CD4-positive, alpha-beta T cell (primary cell): ENCODE measurements around the gene PPFIBP2. TPM values are rescaled to one million over a fixed set of nuclear protein-coding genes. Genes with fewer than 3 reads are reported as not detected.

Source experiments
- ATAC-seq: fragments of 200-7000 bp; cut with Tn5 transposase; one replicate; pipeline ENCODE4 v1.10.0; 2022; ENCODE audit warnings: mild to moderate bottlenecking; ENCODE audit not compliant: poor library complexity
- CTCF ChIA-PET: fragments of 350-600 bp; sonication (Branson Sonifier 250); formaldehyde crosslinking; loops from one replicate; lab custom pipeline; 2021; ENCODE audit warnings: antibody characterized with exemption, inconsistent platforms; lab: Charles Lee
- POLR2A ChIA-PET: fragments of 350-600 bp; sonication (Branson Sonifier 250); formaldehyde crosslinking; loops from one replicate; lab custom pipeline; 2021; ENCODE audit warnings: antibody characterized with exemption, inconsistent platforms; lab: Charles Lee
- DNase-seq, 14 experiments: peaks; one replicate each; pipeline ENCODE4 v3.0.0-alpha.2; 2013 to 2020; ENCODE audit warnings: mixed read lengths in 2 of 14
- H3K27ac ChIP-seq, 2 donors: one replicate each; pipeline versions ENCODE4 v1.5.1 to v1.7.0; 2013; ENCODE audit warnings: low read length in 2 of 2, low read depth in 1 of 2, mild to moderate bottlenecking in 1 of 2
- H3K27me3 ChIP-seq, 2 experiments: 1 replicate in 1 of 2; 2 replicates in 1 of 2; pipeline versions ENCODE4 v1.6.1 to v1.7.0; 2013; ENCODE audit warnings: low read length in 2 of 2, control low read depth in 1 of 2, mild to moderate bottlenecking in 1 of 2, moderate library complexity in 1 of 2; ENCODE audit not compliant: insufficient read depth in 2 of 2, control insufficient read depth in 1 of 2
- H3K36me3 ChIP-seq: one replicate; pipeline ENCODE4 v1.6.1; 2013; ENCODE audit warnings: low read length, control low read depth; ENCODE audit not compliant: insufficient read depth
- H3K4me1 ChIP-seq: one replicate; pipeline ENCODE4 v1.6.1; 2013; ENCODE audit warnings: low read length, control low read depth; ENCODE audit not compliant: insufficient read depth
- H3K4me3 ChIP-seq: one replicate; pipeline ENCODE4 v1.5.1; 2013; ENCODE audit warnings: mild to moderate bottlenecking, low read length, moderate library complexity
- H3K9me3 ChIP-seq, 2 experiments: 1 replicate in 1 of 2; 2 replicates in 1 of 2; pipeline versions ENCODE4 v1.6.1 to v1.7.0; 2013; ENCODE audit warnings: low read length in 2 of 2, mild to moderate bottlenecking in 2 of 2, control low read depth in 1 of 2, moderate library complexity in 1 of 2; ENCODE audit not compliant: control insufficient read depth in 1 of 2, insufficient read depth in 1 of 2
- H3K27ac Mint-ChIP-seq: one replicate; pipeline ENCODE4 v1.8.0; 2020; ENCODE audit warnings: mixed read lengths
- H3K27me3 Mint-ChIP-seq: one replicate; pipeline ENCODE4 v1.8.0; 2021; ENCODE audit warnings: mixed read lengths
- H3K36me3 Mint-ChIP-seq: one replicate; pipeline ENCODE4 v1.8.0; 2021; ENCODE audit warnings: low read depth, mixed read lengths
- H3K4me1 Mint-ChIP-seq: one replicate; pipeline ENCODE4 v1.8.0; 2021; ENCODE audit warnings: low read depth, mixed read lengths
- H3K4me3 Mint-ChIP-seq: one replicate; pipeline ENCODE4 v1.8.0; 2020; ENCODE audit warnings: mild to moderate bottlenecking, mixed read lengths
- H3K9me3 Mint-ChIP-seq: one replicate; pipeline ENCODE4 v1.8.0; 2020; ENCODE audit warnings: mixed read lengths
- intact Hi-C, 2 experiments: fragments of 100-400 bp; cut with DNase I in 1 of 2; cut with micrococcal nuclease in 1 of 2; formaldehyde crosslinking; loops; one replicate each; pipeline versions ENCODE4 v1.15.1 to v1.9.0; 2023 to 2025; cut with DNase I, micrococcal nuclease
- total RNA-seq, 174 experiments: library from RNA in 2 of 174; stranded (reverse) in 2 of 174; gene quantifications; one replicate each; pipeline ENCODE4 v1.2.3 and lab custom pipeline; 2021 to 2026
- TF ChIP-seq, protein P1 (sequence below): fragments of 200-600 bp; IDR thresholded peaks from one replicate; pipeline ENCODE4 v1.8.0; 2022; ENCODE audit warnings: antibody characterized with exemption, mild to moderate bottlenecking

PPFIBP2 gene
- total RNA-seq, 2 experiments from 2014 or later: 27.0 to 35.9 TPM

DNA sequence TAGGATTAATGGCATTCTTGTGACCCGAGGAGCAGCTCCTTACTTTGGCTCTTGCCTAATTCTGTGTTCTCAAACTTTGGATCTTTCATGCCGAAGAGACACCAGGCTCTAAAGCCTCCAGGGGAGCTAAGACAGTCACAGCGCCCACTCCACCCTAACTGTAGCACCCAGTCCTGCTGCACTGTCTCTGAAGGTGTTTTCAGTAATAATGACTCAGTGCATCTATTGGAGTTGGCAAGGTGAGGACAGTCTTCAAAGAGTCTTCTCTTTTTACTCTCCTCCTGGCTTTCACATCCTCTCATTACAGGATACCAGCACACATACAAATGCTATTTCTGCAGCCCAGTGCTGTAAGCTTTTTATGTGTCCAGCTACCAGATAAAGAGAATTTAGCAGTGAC lies 69.4 kb downstream of the PPFIBP2 start:
- H3K36me3 Mint-ChIP-seq: peaks cover 11% of the 10 kb centered on the region
- H3K9me3 Mint-ChIP-seq: no peaks in the 10 kb centered on the region
- no peak overlapping the region for H3K4me3 ChIP-seq
- POLR2A ChIA-PET: no interaction called here
- peaks cover 9% of the 10 kb centered on the region for H3K4me1 Mint-ChIP-seq
- CTCF ChIA-PET: no interaction called here
- H3K36me3 ChIP-seq: no peaks in the 10 kb centered on the region
- DNase-seq (no peak), ATAC-seq (no peak)
- H3K4me3 Mint-ChIP-seq: no peak overlapping the region
- H3K27ac ChIP-seq: no peak overlapping the region
- intact Hi-C loops: no loop called here
- H3K27ac Mint-ChIP-seq: no peak overlapping the region
- no peaks in the 10 kb centered on the region for H3K27me3 Mint-ChIP-seq
- TF ChIP-seq, protein P1, sequence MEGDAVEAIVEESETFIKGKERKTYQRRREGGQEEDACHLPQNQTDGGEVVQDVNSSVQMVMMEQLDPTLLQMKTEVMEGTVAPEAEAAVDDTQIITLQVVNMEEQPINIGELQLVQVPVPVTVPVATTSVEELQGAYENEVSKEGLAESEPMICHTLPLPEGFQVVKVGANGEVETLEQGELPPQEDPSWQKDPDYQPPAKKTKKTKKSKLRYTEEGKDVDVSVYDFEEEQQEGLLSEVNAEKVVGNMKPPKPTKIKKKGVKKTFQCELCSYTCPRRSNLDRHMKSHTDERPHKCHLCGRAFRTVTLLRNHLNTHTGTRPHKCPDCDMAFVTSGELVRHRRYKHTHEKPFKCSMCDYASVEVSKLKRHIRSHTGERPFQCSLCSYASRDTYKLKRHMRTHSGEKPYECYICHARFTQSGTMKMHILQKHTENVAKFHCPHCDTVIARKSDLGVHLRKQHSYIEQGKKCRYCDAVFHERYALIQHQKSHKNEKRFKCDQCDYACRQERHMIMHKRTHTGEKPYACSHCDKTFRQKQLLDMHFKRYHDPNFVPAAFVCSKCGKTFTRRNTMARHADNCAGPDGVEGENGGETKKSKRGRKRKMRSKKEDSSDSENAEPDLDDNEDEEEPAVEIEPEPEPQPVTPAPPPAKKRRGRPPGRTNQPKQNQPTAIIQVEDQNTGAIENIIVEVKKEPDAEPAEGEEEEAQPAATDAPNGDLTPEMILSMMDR: no peak
- peaks cover 0 to 4% of the 10 kb centered on the region in 2 experiments for H3K27me3 ChIP-seq
- peaks cover 2% of the 10 kb centered on the region for H3K4me1 ChIP-seq
- H3K9me3 ChIP-seq: no peaks in the 10 kb centered on the region

DNA sequence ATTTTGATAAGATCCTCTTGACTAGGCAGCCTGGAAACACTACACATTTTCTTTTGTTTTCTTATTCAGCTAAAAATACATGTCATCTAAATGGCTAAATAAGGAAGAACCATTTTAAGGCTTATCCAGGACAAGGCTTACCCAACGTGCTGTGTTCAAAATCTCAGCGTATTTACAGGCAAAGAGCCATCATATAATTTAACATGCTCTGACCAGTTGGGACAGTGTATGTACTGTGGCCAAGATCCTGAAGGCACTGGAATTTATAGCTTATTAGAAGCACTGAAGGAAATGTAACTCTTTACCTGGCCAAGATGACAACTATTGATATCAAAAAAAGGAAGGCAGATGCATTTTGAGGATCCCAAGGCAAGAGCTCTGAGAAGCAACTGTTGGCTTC lies 71.1 kb downstream of the PPFIBP2 start:
- intact Hi-C loops: no loop called here
- peaks cover under 1% of the 10 kb centered on the region for H3K4me1 Mint-ChIP-seq
- TF ChIP-seq, protein P1: no peak
- peaks cover 0 to 4% of the 10 kb centered on the region in 2 experiments for H3K27me3 ChIP-seq
- H3K36me3 Mint-ChIP-seq: peaks cover 10% of the 10 kb centered on the region
- no peaks in the 10 kb centered on the region for H3K27me3 Mint-ChIP-seq
- DNase-seq (no peak), ATAC-seq (no peak)
- H3K27ac ChIP-seq: no peak overlapping the region
- no peaks in the 10 kb centered on the region for H3K36me3 ChIP-seq
- POLR2A ChIA-PET: no interaction called here
- CTCF ChIA-PET: interaction anchor here (1.1 kb wide), 1 partner anchor 9 kb away, joined by 3 read pairs; no protein-coding TSS in a partner anchor
- H3K27ac Mint-ChIP-seq: no peak overlapping the region
- no peaks in the 10 kb centered on the region for H3K9me3 ChIP-seq
- H3K4me3 Mint-ChIP-seq: no peak overlapping the region
- H3K4me3 ChIP-seq: no peak overlapping the region
- H3K9me3 Mint-ChIP-seq: no peaks in the 10 kb centered on the region
- no peaks in the 10 kb centered on the region for H3K4me1 ChIP-seq

- peaks cover 0 to 4% of the 10 kb centered on the region in 2 experiments for H3K27me3 ChIP-seq
- H3K27me3 Mint-ChIP-seq: no peaks in the 10 kb centered on the region
- H3K36me3 ChIP-seq: no peaks in the 10 kb centered on the region
- intact Hi-C loops: no loop called here
- CTCF ChIA-PET: interaction anchor here (1.1 kb wide), 1 partner anchor 37 kb away, joined by 3 read pairs; no protein-coding TSS in a partner anchor
- H3K9me3 ChIP-seq: no peaks in the 10 kb centered on the region
- no peaks in the 10 kb centered on the region for H3K9me3 Mint-ChIP-seq
- H3K4me1 ChIP-seq: no peaks in the 10 kb centered on the region
- H3K4me3 ChIP-seq: no peak overlapping the region
- POLR2A ChIA-PET: no interaction called here
- ATAC-seq (no peak), DNase-seq (no peak)
- peaks cover 7% of the 10 kb centered on the region for H3K4me1 Mint-ChIP-seq
- no peak overlapping the region for H3K27ac Mint-ChIP-seq
- peaks cover 10% of the 10 kb centered on the region for H3K36me3 Mint-ChIP-seq
- H3K4me3 Mint-ChIP-seq: no peak overlapping the region
- TF ChIP-seq, protein P1: no peak
- no peak overlapping the region for H3K27ac ChIP-seq
These were observed 72.0 kb downstream of the PPFIBP2 start for GRCh38 chr11:7585816-7586215.
